HG03108 (cell line): ENCODE data around the gene RBPMS2.
"Not testable (repeated sequence)": the region's sequence is repeated elsewhere in the genome, so short reads cannot be mapped to it uniquely, and the experiment has no call there.

Experiments used
- ATAC-seq: cut with Tn5 transposase; IDR thresholded peaks from one replicate; pipeline ENCODE4 v1.9.1; 2021; ENCODE audit warnings: moderate library complexity; ENCODE audit not compliant: unreplicated experiment

Gene RBPMS2

DNA sequence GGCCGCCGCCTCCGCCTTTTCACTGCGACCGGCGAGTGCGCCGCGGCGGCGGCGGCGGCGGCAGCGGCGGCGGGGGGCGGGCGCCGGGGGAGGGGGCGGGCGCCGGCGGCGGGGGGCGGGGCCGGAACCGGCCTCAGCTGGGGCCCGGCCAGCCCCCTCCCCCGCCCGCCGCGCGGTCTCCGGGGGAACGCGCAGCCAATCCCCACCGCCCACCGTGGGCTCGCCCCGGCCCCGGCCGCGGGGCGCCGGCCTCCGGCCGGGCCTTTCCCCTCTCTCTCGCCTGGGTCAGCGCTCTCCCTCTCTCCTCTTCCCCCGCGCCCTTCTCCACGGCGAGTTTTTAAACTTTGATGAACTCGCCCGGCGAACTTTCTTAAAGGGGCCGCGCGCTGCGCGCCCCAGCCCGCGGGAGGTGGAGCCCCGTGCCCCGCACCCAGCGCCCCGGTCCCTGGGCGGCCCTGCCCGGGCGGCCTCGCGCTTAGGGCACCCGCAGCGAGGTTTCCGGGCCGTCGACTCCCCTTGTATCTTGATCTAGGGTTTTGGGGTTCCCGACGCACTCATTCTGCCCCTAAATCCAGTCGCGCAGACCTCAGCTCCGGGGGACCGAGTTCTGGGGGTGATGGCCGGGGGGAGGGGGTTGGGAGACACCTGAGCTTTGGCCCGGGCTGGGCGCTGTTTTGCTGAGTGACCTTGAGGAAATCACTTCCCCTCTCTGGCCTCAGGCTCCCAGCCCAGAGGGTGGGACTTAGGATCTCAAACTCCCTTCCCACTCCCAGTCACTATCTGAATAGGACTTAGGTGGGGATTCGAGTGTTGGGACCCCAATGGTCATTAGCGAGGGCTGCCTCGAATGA is at the start of gene RBPMS2:
Gene RBPMS2 (minus strand): TSS at position 39 of the 851 bp plus-strand sequence. CDS start 270 bp downstream, outside the sequence.
- no peak for ATAC-seq

DNA sequence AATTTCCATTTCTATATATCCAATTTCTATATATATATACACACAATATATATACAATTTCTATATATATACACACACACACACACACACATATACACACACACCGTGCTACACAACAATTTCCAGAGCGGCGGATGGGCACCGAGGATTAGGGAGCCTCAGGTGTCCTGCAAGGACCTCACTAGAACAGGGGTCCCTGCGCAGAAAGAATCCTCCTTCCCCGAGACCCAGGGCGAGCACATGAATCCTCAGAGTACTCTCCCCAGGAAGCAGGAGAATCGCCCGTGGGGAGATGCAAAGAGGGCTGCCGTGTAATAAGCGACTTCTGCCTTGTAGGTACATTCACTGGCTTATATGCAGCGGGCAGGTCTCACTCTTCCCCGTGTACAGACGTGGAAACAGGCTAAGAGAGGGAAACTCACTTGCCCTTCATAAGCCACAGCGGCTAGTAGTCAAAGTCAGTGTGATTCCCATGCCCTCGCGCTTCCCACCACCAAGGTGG is 49.6 kb upstream of the RBPMS2 start:
- ATAC-seq = no peak

DNA sequence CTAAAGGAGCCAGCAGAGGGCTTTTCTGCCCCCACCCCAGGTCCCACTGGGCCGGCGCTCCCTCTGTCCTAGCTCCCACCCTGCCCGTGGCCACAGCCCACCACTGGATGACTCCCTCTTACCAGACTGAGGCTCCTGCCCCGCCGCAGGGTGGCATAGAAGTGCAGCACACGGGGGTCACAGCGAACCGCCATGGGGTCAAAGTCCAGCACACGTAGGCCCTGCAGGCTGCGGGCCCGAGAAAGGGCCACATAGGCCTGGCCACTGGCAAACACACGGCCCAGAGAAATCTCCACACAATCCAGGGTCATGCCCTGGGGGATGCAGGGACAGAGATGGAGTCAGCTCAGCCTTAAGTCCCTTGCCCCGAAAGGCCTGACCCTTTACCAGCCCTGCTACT is 41.1 kb upstream of the RBPMS2 start:
- no peak for ATAC-seq

DNA sequence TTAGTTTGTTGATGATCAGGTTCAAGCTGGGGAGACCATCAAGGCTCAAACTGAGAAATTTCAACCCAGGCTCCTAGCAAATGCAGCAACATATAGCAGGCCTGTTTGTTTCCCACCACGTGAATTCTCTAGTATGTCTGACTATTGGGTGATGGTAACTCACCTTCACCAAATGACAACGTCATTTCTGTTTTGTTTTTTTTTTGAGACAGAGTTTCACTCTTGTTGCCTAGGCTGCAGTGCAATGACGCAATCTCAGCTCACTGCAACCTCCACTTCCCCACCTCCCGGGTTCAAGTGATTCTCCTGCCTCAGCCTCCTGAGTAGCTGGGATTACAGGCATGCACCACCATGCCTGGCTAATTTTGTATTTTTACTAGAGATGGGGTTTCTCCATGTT is 39.6 kb upstream of the RBPMS2 start:
- ATAC-seq = not testable (repeated sequence)

DNA sequence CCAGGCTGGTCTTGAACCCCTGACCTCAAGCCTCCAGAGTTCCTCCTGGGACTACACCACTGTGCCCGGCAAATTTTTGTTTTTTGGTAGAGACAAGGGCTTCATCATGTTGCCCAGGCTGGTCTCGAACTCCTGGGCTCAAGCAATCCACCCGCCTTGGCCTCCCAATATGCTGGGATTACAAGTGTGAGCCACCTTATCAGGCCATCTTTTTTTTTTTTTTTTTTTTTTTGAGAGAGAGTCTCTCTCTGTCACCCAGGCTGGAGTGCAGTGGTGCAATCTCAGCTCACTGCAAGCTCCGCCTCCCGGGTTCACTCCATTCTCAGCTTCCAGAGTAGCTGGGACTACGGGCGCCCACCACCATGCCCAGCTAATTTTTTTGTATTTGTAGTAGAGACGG is 38.9 kb upstream of the RBPMS2 start:
- not testable (repeated sequence) for ATAC-seq

DNA sequence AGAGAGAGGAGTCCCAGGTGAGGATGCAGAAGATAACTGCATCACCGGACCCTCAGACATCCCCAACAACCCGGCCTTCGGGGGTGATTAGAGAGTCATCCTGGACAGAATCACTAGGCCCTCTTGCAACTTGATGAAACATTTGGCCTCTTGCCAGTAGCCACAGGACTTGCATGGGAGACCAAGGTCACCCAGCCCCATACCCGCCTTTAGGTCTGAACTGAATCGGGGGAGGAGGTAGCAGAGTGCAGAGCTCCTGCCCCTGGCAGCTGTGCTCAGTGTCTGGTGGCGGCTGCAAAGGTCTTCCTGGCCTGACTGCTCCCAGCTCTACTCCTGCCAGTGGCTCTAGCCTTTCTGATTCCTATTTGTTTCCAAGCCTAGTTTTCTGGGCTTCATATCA is 37.7 kb upstream of the RBPMS2 start:
- ATAC-seq = peak; percentile 56

DNA sequence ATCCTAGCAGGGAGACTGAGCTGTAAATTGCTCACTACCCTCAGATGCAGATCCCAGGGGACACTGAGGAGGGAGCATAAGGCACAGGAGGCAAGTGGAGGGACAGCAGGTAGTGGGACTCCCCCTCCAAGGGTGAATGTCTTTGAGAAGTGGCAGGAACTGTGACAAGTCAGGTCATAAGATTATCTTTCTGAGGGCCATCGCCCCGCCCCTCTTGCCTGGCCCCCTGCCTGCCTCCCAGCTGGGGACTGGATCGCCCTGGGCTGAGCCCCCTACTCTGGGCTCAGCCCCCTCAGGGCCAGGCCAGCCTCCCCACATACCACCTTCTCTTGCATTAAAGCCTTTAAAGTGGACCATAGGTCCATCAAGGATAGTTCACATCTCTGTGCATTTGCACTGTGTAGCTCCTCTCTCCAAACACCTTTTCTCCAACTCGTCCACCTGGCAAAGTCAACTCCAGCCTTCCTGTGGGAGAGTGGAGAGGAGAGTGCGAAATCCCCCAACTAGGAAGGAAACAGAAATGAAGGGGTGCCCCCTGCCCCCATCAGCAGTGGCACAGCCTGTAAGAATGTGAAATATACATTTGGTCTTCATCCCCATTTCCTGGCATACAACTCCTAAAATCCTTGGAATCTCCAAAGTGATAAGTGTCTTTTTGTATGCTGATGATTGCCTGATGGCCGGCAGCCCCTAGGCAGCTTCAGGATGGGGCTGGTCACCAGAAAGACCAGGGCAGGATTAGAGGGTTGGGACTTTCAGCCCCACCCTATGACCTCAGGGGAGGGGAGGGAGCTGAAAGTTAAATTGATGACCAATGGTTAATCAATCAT is 35.3 kb upstream of the RBPMS2 start:
- ATAC-seq = no peak

DNA sequence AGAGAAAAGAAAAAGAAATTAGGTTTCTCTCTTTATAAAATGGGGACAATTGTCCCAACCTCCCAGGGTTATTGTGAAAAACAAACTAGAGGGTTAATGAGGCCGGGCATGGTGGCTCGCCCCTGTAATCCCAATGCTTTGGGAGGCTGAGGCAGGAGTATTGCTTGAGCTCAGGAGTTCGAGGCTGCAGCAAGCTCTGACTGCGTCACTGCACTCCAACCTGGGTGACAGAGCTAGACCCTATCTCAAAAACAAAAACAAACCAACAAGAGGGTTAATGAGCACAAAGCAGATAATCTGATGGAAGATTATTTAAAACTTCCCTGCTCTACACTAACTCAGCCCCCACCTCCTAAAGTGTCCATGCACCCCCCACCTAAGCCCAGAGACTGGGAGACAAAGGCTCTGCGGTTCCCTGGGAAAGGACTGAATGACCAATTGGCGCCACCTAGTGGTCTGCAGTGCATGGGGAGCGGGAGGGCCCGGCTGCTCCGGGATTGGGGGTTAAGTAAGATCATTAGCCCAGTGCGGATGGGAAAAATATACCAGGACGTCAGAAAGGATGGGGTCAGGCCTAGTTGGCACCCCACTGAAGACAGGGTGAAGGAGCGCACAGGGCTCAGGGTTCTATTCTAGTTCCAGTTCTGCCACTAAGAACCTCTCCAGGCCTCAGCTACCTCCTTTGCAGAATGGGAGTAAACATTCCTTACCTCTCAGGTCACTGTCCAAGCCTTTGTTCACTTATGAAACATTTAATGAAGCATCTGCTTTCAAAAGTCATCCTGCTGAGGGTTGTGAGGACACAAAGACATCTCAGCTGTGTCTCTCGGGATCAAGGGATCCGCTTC is 34.5 kb upstream of the RBPMS2 start:
- ATAC-seq = no peak

DNA sequence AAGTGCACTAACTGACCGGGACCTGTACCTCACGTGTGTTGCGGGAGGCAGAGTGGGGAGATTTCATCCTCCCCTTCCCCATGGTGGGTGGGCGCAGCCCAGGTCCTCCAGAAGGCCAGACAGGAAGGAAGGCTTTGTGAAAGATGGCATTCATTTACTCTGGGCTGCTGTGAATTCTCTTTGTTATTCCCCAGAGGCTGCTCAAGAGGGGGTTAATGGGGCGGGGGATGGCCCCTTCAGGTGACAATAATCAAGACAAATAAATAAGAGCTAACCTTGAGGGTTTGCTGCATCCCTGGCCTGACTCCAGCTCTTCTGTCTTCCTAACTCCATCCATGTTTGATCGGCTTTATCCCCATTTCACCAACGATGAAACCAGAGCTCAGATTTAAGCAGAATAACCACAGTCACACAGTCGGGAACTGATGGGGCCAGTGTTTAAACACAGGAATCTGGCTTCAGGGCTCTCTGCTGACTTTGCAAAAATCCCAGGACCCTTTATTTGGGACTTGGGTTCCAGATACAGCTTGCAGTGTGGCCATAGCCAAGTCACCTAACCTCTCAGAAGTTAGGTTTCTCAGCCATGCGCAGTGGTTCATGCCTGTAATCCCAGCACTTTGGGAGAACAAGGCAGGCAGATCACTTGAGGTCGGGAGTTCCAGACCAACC is 33.5 kb upstream of the RBPMS2 start:
- ATAC-seq = no peak

DNA sequence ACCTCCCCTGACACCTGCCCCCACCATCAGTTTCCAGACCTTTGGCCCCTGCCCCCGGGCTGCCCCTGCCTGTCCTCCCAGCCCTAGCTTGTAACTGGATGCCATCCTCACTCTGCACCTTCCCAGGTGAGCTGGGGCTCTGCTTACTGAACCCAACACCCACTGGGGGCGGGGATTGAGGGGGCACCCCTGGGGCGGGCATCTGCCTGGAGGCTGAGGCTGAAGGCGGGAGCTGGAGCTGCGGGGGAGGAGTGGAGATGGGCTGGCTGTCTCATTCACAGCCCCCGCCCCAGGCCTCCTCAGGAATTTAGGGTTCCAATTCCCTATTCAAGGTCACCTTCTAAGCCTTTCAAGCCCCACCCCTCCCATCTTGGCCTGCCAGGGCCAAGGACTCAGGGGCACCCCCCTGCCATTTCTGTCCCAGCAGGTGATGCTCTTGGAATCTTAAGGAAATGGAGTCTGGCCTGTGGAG is 32.4 kb upstream of the RBPMS2 start:
- no peak for ATAC-seq

DNA sequence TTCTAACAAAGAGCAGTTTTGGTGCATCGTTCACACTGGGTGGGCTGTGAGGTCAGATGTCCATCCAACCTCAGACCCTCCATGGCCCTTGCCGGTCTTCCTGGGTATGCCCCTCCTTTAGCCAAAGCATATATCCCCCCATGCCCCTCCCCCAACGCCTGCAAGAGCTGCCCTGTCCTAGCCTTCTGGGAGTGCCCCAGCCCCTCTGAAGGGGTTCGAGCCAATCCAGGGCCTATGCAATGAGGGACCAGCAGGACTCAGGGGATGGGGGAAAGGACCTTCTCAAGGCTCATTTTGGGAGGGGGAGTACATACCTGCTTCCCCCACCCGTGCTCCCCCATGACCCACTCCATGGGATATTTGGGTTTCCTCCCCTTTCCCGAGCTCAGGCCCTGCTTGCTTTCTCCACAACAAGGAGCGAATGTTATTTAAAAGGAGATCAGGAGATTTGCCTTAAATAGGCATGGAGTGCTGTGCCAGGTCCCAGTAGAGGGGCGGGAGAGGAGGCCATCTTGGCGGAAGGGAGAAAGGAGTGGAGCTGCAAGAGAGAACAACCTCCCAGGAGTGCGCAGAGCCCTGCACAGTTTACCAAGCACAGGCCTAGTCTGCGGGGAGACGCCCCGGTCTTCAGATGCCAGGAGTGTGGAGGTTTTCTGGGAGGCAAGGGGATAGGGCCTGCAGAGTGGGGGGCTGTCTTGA is 31.8 kb upstream of the RBPMS2 start:
- no peak for ATAC-seq

DNA sequence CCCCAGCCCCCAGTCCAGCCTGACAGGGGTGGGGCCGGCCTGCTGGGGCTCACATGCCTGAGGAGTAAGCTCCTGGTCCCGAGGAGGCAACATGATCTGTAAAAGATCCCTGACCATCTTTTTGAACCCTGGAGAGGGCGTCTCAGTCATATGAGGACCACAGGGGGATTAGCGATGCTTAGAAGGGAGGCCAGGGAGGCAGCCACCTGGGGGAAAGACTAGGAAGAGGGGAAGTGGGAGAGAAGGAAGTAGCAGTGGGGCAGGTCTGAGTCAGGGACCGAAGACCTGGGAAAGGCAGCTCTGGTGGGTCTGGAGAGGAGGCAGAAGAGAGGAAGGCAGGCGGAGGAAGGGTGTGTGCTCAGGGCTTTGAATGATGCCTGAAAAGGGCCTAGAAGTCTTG is 31.1 kb upstream of the RBPMS2 start:
- no peak for ATAC-seq

DNA sequence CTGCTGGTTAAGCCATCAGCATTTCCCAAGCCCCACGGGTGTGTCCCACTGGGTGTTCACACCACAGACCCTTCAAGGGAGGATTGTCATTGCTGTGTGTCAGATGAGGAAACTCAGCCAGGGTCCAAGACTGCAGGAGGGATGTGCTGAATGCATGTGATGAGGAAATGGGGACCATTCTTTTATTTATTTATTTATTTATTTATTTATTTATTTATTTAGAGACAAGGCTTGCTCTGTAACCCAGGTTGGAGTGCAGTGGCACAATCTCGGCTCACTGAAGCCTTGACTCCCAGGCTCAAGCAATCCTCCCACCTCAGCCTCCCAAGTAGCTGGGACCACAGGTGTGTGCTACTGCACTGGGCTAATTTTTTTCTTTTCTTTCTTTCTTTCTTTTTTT is 29.2 kb upstream of the RBPMS2 start:
- ATAC-seq = no peak

DNA sequence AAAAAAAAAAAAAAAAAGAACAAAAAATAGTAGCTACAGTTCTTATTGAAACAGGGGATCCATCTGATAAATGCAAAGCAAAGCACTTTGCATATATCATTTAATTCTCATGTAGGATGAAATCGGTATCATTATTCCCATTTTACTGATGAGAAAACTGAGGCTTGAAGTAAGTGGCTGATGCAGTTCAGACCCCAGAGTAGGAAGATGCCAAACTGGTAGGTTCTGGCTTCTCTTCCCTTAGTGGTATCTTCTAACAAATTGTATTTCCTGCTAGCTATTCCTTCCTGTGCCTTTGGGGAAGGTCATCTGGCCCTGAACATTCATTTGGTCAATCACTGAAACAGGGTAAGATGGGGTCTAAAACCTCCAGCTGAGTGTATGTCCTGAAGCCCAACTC is 28.1 kb upstream of the RBPMS2 start:
- no peak for ATAC-seq

DNA sequence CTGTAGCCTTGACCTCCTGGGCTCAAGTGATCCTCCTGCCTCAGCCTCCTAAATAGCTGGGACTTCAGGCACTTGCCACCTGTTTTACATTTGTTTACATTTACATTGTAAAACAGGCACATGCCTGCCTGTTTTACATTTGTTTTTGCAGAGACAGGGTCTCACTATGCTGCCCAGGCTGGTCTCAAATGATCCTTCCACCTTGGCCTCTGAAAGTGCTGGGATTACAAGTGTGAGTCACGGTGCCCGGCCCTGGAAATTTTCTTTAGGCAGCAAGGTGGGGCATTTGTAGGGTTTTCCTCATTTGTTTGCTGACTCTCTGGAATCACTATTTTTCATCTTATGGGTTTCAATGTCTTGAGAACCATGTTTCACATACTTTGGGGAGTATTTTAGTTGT is 25.1 kb upstream of the RBPMS2 start:
- ATAC-seq = no peak

DNA sequence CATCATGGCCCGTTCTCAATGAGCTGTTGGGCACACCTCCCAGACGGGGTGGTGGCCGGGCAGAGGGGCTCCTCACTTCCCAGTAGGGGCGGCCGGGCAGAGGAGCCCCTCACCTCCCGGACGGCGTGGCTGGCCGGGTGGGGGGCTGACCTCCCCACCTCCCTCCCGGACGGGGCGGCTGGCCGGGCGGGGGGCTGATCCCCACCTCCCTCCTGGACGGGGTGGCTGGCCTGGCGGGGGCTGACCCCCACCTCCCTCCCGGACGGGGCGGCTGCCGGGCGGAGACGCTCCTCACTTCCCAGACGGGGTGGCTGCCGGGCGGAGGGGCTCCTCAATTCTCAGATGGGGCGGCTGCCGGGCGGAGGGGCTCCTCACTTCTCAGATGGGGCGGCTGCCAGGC is 23.5 kb upstream of the RBPMS2 start:
- ATAC-seq = not testable (repeated sequence)

DNA sequence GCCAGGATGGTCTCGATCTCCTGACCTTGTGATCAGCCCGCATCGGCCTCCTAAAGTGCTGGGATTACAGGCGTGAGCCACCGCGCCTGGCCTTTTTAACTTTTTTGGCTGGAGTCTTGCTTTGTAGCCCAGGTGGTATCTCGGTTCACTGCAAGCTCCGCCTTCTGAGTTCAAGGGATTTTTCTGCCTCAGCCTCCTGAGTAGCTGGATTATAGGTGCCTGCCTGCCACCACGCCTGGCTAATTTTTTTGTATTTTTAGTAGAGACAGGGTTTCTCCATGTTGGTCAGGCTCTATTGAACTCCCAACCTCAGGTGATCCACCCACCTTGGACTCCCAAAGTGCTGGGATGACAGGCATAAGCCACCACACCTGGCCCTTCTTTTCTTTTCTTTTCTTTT is 20.5 kb upstream of the RBPMS2 start:
- ATAC-seq = not testable (repeated sequence)

DNA sequence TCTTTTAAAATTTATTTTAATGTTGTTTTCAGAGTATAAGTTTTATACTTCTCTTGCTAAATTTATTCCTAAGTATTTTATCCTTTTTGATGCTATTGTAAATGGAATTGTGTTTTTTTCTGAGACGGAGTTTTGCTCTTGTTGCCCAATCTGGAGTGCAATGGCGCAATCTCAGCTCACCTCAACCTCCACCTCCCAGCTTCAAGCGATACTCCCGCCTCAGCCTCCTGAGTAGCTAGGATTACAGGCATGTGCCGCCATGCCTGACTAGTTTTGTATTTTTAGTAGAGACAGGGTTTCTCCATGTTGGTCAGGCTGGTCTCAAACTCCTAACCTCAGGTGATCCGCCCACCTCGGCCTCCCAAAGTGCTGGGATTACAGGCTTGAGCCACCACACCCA is 19.9 kb upstream of the RBPMS2 start:
- ATAC-seq = not testable (repeated sequence)

DNA sequence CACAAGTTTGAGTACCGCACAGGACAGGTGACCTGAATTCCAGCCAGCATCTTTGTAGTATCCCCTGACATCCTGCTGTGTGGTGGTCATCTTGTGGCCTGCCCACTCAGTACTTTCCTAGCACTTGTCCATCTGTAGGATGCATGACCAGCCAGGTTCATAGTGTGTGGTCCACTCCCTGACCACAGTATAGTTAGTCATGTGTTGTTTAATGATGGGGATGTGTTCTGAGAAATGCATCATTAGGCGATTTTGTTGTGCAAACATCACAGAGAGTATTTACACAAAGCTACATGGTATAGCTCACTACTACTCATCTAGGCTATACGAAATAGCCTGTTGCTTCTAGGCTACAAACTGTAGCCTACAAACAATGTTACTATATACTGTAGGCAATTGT is 16.9 kb upstream of the RBPMS2 start:
- ATAC-seq = no peak

DNA sequence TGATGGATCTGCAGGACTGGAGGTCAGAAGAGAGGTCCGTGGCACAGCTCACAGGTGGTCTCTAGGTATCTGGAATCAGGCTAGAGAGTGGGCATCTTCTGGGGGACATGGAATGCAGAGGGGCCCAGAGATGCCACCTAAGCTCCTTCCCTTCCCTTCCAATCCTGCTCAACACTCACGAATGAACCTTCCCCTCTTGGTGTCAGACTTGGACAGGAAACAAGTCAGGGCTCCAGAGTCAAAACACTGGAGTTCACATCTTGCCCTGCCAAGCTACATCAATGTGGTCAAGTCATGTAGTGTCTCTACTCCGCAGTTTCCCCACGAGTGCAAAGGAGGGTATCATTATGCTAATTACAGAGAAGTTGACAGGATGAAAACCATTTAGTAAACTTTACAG is 16.0 kb upstream of the RBPMS2 start:
- no peak for ATAC-seq
